Pancreas (tissue), 10 donors: ENCODE results near the gene ZNF451. TPM values are rescaled to one million over a fixed set of nuclear protein-coding genes. Genes with fewer than 3 reads are reported as not detected.

ENCODE experiments used
- ATAC-seq, 4 donors: fragments of 200-7000 bp; cut with Tn5 transposase; one replicate each; pipeline versions ENCODE4 v1.8.0 to v1.9.1; 2020; ENCODE audit warnings: mild to moderate bottlenecking in 4 of 4, moderate library complexity in 4 of 4
- DNase-seq, 6 donors: peaks; one replicate each; pipeline ENCODE4 v3.0.0-alpha.2; 2020
- FAIRE-seq: peaks from 2 replicates; lab custom pipeline; 2012; peaks lifted over from hg19 to GRCh38; lab: Jason Lieb, UNC
- H3K27ac ChIP-seq, 4 donors: fragments of 200-600 bp; sonication (generic); 1 replicate in 3 of 4; 2 replicates in 1 of 4; pipeline versions ENCODE4 v1.5.0 to v1.8.0; 2020
- H3K27me3 ChIP-seq, 4 donors: fragments of 200-600 bp; one replicate each; pipeline ENCODE4 v1.8.0; 2021
- H3K36me3 ChIP-seq, 3 donors: fragments of 200-600 bp; sonication (generic) in 1 of 3; one replicate each; pipeline versions ENCODE4 v1.5.0 to v1.8.0; 2020 to 2021
- H3K4me1 ChIP-seq, 3 donors: fragments of 200-600 bp; one replicate each; pipeline ENCODE4 v1.8.0; 2021
- H3K4me3 ChIP-seq, 4 donors: fragments of 200-600 bp; sonication (generic) in 2 of 4; one replicate each; pipeline versions ENCODE4 v1.5.0 to v1.8.0; 2020 to 2021
- H3K9me3 ChIP-seq, 4 donors: fragments of 200-600 bp; one replicate each; pipeline ENCODE4 v1.8.0; 2021
- WGBS, 2 donors: extraction: QIAGEN DNeasy Blood & Tissue Kit; methylation state at CpG; one replicate each; pipeline ENCODE4 v1.1.7; 2013; 5-methylcytosine and 5-hydroxymethylcytosine counted together
- intact Hi-C, 3 donors: fragments of 100-400 bp; cut with DNase I; formaldehyde crosslinking; loops; one replicate each; pipeline versions ENCODE4 v1.11.1 to v1.14.2; 2022
- polyA plus RNA-seq, 2 donors: library from polyadenylated mRNA; stranded (reverse); fragments of 200-250 nt; gene quantifications; one replicate each; pipeline ENCODE4 v1.2.3, GENCODE V29; 2013
- total RNA-seq, 6 donors: library from RNA; stranded (reverse); fragmentation: NEBNext Ultra II Directional in 4 of 6; extraction: Animal tissue kit (Norgen Biotek cat#: 25700) in 4 of 6; gene quantifications; one replicate each; pipeline versions ENCODE4 v1.2.1 to v1.2.4, GENCODE V29; 2021 to 2023
- TF ChIP-seq, protein P1 (sequence below), 4 donors: fragments of 200-600 bp; sonication (generic) in 3 of 4; IDR thresholded peaks; one replicate each; pipeline versions ENCODE4 v1.5.0 to v1.8.0; 2021; ENCODE audit warnings: antibody characterized with exemption in 4 of 4
- donor health status: healthy with polysubstance abuse.
- donor health status: DM: no; HTN: no; CAD: no; lungs with moderate emphysema.
- donor health status: DM: no; HTN: no; CAD: no.
- donor health status: control.
- donor health status: control.
- donor health status: Bipolar disorder and iron deficiency.
- donor health status: DM: yes; HTN: yes; CAD: no.
- donor health status: DM: no; HTN: no; CAD: no.
- donor health status: DM: no; HTN: no; CAD: no.
- donor health status: DM: yes; HTN: yes; CAD: no.

Gene ZNF451
- total and polyA plus RNA-seq, 8 donors: 9.4 to 26.7 (median 18.3) TPM

GRCh38 chr6:57048577-57048976 is 41.4 kb upstream of the ZNF451 start:
- intact Hi-C loops: no loop called here
- Histone ChIP-seq H3K27ac (no peak overlapping the region), H3K9me3 (no peaks in the 10 kb centered on the region), H3K4me1 (peaks cover 0 to 5% (median 0%) of the 10 kb centered on the region in 3 donors), H3K4me3 (no peak overlapping the region), H3K36me3 (peaks cover 0 to 5% (median 3%) of the 10 kb centered on the region in 3 donors), H3K27me3 (no peaks in the 10 kb centered on the region)
- WGBS, 2 donors: 86 to 89% methylated on average over 5 of the region's 5 CpGs
- ATAC-seq (no peak), FAIRE-seq (no peak), DNase-seq (no peak)
- TF ChIP-seq, protein P1, sequence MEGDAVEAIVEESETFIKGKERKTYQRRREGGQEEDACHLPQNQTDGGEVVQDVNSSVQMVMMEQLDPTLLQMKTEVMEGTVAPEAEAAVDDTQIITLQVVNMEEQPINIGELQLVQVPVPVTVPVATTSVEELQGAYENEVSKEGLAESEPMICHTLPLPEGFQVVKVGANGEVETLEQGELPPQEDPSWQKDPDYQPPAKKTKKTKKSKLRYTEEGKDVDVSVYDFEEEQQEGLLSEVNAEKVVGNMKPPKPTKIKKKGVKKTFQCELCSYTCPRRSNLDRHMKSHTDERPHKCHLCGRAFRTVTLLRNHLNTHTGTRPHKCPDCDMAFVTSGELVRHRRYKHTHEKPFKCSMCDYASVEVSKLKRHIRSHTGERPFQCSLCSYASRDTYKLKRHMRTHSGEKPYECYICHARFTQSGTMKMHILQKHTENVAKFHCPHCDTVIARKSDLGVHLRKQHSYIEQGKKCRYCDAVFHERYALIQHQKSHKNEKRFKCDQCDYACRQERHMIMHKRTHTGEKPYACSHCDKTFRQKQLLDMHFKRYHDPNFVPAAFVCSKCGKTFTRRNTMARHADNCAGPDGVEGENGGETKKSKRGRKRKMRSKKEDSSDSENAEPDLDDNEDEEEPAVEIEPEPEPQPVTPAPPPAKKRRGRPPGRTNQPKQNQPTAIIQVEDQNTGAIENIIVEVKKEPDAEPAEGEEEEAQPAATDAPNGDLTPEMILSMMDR (IDR thresholded peaks at IDR 0.05): no peak

DNA sequence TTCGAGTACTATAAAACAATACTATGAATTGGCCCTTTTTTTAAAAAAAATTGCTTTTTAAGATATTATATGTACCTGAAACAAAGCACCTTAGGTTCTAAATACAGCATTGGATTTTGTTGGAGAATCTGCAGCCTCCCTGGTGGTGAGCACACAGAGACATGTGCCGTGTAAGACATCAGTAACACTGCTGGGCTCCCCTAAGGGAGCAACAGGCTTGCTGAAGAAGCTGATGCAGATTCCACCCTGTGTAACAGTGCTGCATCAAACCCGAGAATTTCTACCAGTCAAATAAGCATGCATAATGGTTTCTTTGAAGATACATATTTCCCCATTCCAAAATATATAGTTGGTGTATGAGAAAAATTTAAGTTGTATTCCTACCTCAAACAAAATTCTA is 26.1 kb upstream of the ZNF451 start:
- no peak for FAIRE-seq
- Histone ChIP-seq H3K27ac (no peak overlapping the region), H3K36me3 (no peaks in the 10 kb centered on the region), H3K9me3 (no peaks in the 10 kb centered on the region), H3K4me3 (no peak overlapping the region), H3K27me3 (no peaks in the 10 kb centered on the region), H3K4me1 (no peaks in the 10 kb centered on the region)
- 80 to 82% methylated on average over 3 of the region's 3 CpGs for WGBS, 2 donors
- intact Hi-C loops: no loop called here
- TF ChIP-seq, protein P1 (IDR thresholded peaks at IDR 0.05): no peak
- DNase-seq: no peak
- ATAC-seq: no peak

DNA sequence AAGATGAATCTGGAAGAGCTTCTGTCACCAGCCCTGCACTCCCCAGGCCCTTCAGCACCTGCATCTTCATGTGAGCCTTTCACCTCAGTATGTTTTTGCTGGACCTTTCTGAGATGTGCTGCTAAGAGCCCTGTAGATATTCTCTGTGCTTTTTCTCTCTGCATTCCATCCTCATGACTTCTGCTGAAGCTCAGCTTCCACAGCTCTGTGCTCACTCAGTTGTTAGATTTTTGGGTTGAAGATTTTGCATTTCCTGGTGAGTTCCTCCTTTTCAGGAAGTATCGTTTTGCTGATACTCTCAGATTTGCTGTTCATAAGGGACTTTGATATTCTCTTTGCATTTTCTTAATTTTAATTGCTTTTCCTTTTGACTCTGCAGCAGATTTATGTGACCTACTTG is 25.2 kb upstream of the ZNF451 start:
- Histone ChIP-seq H3K4me1 (no peaks in the 10 kb centered on the region), H3K9me3 (no peaks in the 10 kb centered on the region), H3K27ac (no peak overlapping the region), H3K4me3 (no peak overlapping the region), H3K27me3 (no peaks in the 10 kb centered on the region), H3K36me3 (no peaks in the 10 kb centered on the region)
- ATAC-seq (no peak), FAIRE-seq (no peak), DNase-seq (no peak)
- TF ChIP-seq, protein P1 (IDR thresholded peaks at IDR 0.05): no peak
- WGBS, 2 donors: 81 to 85% methylated on average over 1 of the region's 1 CpG
- intact Hi-C loops: no loop called here

DNA sequence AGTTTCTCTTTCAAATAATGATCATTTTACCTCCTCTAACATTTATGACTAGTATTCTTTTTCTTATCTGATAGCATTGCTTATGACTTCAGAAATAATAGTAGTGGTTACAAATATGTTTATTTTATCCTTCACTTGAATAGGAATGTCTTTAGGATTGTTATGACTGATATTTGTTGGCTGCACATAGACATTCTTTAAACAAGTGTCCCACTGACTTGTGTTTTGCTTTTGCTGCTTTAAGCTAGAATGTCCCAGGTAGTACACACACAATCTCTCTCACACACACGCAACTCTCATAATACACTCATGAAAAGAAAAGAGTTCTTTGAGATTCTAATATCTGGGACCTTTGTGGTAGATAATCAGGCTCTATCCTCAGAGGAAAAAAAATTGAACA is 21.9 kb upstream of the ZNF451 start:
- TF ChIP-seq, protein P1 (IDR thresholded peaks at IDR 0.05): no peak
- H3K27ac ChIP-seq: no peak overlapping the region
- no peaks in the 10 kb centered on the region for H3K36me3 ChIP-seq
- H3K4me3 ChIP-seq: no peak overlapping the region
- no peaks in the 10 kb centered on the region for H3K4me1 ChIP-seq
- whole genome bisulfite sequencing, 2 donors: 92 to 93% methylated on average over 1 of the region's 1 CpG
- no peaks in the 10 kb centered on the region for H3K9me3 ChIP-seq
- no peaks in the 10 kb centered on the region for H3K27me3 ChIP-seq
- ATAC-seq: no peak
- intact Hi-C loops: no loop called here
- DNase-seq: no peak
- FAIRE-seq: no peak

DNA sequence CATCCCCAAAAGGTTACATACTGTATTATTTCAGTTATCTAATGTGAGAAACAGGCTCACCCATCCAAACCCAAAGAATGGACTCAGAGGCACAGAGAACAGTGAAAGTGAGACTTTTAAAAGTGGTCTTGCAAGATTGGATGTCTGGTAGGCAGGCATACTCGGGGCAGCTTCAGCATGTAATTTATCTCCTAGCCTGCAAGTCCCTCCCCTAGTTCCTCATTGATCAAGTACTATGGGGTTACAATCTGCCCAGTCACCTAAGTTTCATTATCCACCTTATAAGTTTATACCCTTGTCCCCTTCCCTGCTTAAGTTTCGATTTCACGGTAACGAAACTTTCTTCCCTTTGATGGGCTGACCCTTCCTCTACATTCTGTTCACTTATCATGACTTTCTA is 20.8 kb upstream of the ZNF451 start:
- Histone ChIP-seq H3K4me1 (no peaks in the 10 kb centered on the region), H3K36me3 (no peaks in the 10 kb centered on the region), H3K4me3 (no peak overlapping the region), H3K27ac (no peak overlapping the region), H3K27me3 (no peaks in the 10 kb centered on the region), H3K9me3 (no peaks in the 10 kb centered on the region)
- WGBS, 2 donors: 85% methylated on average over 4 of the region's 4 CpGs
- FAIRE-seq (no peak), DNase-seq (no peak), ATAC-seq (no peak)
- TF ChIP-seq, protein P1 (IDR thresholded peaks at IDR 0.05): no peak
- intact Hi-C loops: no loop called here
